GM19324 (cell line): ENCODE results near the gene KCNJ3.

ENCODE experiments used
- ATAC-seq: cut with Tn5 transposase; IDR thresholded peaks from one replicate; pipeline ENCODE4 v1.9.1; 2021; ENCODE audit warnings: mild to moderate bottlenecking, moderate library complexity; ENCODE audit not compliant: unreplicated experiment, low FRiP score

KCNJ3 gene, protein sequence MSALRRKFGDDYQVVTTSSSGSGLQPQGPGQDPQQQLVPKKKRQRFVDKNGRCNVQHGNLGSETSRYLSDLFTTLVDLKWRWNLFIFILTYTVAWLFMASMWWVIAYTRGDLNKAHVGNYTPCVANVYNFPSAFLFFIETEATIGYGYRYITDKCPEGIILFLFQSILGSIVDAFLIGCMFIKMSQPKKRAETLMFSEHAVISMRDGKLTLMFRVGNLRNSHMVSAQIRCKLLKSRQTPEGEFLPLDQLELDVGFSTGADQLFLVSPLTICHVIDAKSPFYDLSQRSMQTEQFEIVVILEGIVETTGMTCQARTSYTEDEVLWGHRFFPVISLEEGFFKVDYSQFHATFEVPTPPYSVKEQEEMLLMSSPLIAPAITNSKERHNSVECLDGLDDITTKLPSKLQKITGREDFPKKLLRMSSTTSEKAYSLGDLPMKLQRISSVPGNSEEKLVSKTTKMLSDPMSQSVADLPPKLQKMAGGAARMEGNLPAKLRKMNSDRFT

DNA sequence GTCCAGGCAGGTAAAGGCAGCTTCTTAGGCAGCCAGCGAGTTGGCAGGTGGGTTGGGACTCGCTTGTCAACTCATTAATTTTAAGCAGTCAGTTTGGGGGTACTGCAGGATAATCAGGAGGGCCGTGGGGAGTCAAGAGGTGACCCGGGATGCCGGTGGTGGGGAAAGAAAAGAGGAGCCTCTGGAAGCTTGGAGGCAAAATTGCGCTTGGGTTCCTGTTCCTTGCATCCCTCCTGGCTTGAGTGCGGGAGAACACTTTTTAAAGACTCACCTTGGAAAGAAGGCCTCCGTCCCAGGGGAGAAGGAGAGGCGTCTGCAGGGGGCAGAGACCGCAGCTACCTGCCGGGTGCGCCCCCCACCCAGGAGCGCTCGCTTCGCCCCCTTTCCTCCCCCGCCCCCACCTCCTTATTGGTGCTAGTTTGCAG is at the start of gene KCNJ3:
Gene KCNJ3 (plus strand): TSS at position 400 of the 425 bp plus-strand sequence. CDS start 81 bp downstream, outside the sequence.
- no peak for ATAC-seq

DNA sequence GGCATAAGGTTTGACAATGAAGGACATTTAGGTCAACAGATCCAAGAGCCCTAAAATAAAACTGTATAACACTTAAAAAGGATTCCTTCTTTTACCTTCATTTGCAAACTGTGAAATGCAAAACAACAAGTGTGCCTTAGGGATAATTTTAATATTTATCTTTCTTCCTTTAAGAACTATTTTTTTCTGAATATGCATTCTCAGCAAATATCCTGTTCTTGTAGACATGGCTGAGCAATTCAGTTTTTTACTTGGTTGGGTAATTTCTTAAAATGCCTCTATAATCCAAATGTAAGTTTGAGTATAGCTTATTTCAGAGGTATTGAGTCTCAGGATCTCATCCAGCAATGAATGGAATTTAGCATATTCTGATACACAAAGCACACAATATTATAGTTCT is 43.0 kb upstream of the KCNJ3 start:
- ATAC-seq, result no peak

DNA sequence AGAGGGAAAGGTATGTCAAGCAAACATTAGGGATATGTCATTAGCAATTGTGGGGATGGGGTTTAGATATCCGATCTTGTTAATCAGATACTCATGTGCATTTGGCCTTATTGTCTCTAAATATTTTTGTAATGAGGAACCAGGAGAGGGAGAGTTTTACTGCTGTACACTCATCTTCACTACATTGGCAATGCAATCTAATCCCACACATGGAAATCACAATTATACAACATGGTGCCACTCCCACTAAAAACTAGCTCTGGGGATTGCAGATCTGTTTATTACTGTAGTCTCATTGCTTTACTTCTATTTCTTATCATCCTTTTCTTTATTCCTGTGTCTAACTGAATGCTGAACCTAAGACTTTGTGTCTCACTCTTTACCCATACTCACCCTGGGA is 39.6 kb upstream of the KCNJ3 start:
- no peak for ATAC-seq

DNA sequence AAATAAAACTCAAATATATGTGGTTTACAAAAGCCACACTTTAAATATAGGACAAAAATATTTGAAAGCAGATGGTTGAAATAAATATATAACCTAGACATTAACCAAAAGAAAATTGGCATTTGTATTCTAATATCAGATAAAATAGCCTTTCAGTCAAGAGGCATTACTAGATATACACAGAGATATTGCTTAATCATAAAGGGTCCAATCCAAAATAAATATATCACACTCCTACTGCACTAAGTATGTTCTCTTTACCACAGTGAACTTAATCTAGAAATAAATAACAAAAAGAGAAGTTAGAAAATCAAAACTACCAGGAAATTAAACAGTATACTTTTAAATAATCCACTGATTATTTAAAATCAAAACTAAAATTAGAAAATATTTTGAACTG is 34.2 kb upstream of the KCNJ3 start:
- no peak for ATAC-seq

DNA sequence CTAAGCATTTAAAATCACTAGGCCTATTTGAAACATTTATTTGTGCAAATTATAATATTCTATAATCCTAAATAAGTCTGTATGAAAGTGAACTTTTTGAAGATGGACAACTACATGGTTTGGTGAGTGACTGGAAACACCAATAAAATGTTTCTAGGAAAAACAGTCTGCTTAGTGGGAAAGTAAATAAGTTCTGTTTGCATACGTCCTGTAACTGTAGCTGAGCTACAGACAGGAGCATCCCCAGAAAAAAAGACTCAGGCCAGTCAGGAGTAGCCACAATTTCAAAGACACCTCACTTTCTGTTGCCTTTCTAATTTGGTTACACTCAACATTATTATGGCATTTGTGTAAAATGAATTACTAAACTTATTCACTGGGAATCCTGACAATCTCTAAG is 28.4 kb upstream of the KCNJ3 start:
- ATAC-seq, result no peak

DNA sequence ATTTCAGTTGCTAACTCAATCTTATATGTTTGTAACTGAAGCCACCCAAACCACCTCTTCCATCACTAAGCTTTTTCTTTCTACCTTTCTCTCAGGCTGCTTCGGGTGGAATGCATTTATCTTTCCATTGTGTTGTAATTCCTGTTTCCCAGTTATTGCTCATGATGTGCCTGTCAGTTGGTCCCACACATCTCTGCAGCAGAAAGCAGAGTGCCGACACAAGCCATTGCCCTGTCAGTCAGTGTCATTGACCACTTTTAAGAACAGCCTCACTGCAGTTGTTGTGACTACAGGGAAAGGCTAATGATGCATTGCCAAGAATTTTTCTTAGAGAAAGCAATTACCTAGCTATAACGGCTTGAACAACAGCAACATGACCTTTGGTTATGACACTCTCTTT is 24.8 kb upstream of the KCNJ3 start:
- ATAC-seq, result no peak

DNA sequence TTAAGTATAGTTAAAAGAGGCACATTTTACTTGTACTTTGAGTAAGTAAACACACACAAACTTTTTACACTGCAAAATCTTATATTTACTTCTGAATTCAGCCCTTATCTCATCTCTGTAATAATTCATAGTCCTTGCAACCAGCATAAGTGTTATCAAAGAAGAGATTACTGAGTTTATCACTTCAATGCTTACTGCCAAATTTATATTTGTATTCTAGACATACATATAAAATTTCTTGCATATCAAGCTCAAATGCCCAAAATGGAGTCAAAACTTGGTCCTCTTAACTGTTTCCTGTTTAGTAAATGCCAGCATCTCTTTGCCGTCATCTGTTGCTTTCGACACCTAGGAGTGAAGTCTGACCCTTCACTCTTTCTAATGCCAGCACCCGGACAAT is 21.1 kb upstream of the KCNJ3 start:
- no peak for ATAC-seq

DNA sequence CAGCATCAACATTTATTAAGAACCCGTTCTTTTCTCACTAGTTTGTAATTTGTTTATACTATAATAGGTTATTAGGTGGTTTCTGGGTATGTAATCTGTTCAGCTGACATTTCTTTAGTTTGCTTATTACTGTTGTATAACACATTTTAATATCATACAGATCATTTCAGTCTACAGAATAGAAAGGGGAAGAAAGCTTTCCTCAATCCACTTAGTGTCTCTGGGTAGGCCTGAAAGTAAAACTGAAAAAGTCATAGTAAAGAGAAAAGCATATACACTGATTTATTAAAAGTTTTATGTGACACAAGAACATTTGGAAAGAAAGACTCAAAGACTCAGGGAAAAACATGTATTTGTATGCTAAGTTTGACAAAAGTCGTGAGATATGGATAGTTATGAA is 16.8 kb upstream of the KCNJ3 start:
- peak; percentile 46 for ATAC-seq

DNA sequence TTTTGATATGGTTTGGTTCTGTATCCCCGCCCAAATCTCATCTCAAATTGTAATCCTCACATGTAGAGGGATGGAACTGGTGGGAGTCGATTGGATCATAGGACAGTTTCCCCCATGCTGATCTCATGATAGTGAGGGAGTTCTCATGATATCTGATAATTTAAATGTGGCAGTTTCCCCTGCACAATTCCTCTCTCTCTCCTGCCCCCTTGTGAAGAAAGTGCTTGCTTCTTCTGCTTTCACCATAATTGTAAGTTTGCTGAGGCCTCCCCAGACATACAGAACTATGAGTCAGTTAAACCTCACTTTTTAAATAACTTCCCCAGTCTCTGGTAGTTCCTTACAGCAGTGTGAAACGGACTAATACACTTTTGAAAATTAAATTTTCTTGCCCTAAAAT is 12.3 kb upstream of the KCNJ3 start:
- no peak for ATAC-seq

DNA sequence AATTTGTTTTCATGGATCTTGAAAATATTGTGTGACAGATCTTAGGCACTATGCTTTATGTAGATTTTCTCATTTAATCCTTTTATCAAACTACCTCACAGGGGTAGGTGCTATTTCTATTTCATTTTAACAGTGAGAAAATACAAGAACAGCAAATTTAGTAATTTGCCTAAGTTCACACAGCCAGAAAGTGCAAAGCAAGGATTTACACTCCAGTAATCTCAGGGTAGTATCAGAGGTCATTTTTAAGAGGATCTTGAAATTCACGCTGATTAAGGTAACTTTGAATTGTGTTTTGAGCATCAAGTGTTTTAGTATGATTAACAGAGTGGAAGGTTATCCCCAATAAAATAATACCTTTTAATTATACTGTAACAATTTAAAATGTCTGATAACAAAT is 10.1 kb upstream of the KCNJ3 start:
- no peak for ATAC-seq

DNA sequence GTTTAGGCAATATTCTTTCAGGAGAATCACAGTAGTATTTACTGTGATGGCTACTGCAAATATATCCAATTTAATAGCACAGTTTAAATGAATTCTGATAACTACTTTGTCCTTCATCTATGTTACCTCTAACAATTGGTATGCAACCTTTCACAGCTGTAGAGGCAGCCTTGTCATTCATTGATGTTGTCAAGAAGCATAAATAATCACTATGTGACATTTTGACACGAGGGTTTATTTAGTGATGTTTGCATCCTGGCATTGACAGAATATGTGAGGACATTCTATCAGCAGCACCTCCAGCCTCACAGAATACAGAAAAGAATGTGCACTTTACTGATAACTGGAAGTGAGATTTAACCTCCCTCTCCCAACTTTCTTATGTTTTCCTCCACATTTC is 9.3 kb upstream of the KCNJ3 start:
- ATAC-seq, result no peak

DNA sequence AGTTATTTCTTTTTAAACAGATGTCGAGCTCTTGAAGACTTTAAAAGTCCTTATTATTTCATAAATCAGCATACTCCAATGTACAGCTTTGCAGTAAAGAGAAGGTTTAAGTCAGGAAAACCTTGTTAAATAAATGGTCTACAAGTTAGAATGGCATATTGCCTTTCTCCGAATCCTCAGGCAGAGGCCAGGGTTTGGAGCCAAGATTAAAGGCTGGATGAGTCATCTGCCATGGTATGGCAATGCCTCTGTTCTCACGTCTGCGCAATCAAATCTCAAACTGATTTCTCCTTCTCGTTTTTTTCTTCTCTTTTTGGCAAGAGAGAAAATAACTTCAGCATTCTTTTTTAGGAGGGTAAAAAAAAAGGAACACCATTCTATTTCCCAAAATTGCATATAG is 5.6 kb upstream of the KCNJ3 start:
- ATAC-seq, result no peak

DNA sequence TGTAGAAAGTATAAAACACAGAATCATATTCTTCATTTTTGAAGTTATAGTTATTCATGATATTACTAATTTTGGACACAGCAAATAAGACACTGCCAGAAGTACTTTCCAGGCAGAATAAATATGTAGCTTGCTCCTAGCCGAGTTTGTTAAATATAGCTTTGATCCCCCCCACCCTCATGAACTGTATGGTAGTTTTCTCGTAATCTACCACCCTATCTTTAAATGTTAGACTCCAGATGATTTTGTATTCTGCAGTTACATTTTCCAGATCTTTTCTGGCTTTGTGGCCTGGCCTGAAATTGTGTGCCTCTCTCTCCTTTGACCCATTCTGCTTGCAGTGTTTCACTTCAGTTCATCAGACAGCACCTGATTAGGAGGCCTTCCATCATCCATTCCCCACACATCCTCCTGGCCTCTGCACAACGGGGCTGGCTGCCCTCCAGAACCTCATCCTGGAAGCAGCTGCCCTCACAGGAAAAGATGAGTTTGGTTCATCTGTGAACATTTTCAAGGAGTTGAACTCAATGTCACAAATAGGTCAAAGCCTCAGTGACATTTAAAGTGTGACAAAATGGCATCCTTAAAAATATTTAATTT is 4.7 kb upstream of the KCNJ3 start:
- ATAC-seq, result no peak

DNA sequence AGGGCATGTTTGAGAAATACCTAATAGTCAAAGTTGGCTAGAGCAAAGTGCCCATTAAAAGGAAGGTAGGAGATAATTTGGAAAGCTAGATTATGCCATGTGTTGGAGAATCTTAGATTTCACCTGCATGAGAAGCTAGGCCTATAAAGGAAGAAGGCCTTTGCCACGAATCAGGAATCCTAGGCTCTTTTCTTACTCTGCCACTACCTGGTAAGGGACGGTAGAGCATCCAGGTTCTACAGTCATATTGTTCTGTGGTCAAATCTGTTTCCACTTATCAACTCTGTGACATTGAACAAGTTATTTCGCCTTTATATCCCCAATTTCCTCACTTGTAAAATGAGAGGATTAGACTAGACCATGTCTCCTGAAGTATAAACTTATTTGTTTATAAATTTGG is 3.6 kb upstream of the KCNJ3 start:
- no peak for ATAC-seq

DNA sequence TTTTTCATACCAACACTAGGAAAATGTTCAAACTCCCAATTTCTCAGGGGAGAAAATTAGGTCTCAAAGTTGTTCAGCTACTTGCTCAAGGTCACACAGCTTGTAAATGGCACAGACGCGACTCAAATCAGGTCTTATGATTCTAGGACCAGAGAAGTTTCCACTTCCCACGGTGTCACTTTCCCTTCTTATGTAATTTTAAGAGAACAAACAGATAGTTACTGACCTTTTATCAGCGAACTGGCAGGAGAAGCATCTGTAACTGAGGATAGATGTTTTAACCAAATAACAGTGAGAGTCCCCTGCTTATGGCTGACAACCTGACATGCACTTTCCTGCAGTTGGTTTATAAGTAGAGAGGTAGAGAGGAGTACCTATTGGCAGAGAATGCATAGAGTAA is 2.1 kb upstream of the KCNJ3 start:
- no peak for ATAC-seq

DNA sequence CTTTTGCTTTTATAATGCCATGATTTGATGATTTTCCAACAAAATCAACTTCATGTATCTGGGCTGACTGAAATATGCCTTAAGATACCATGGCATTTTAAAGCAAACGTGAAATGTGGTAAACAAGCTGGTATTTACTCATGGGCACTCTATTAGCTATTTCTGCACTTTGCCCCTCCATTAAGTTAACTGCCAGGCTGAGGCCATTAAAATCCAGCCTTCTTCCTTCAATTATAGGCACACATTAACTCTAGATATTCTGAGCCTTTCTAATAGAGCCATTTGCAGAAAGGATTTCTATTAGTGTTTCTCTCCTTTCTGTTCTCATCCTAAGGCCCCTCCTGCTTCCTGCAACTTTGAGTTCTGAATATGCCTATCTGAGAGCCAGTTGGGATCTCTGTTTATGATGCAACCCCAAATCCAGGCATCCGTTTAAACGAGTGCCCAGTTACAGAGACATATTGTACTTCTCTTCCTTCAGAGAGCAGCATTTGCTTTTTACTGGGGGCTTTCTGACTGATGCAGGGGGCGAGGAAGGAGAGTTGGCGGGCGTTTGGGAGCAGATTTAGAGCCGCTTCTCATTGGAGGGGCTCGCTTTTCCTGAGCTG is 1.6 kb upstream of the KCNJ3 start:
- ATAC-seq, result no peak

DNA sequence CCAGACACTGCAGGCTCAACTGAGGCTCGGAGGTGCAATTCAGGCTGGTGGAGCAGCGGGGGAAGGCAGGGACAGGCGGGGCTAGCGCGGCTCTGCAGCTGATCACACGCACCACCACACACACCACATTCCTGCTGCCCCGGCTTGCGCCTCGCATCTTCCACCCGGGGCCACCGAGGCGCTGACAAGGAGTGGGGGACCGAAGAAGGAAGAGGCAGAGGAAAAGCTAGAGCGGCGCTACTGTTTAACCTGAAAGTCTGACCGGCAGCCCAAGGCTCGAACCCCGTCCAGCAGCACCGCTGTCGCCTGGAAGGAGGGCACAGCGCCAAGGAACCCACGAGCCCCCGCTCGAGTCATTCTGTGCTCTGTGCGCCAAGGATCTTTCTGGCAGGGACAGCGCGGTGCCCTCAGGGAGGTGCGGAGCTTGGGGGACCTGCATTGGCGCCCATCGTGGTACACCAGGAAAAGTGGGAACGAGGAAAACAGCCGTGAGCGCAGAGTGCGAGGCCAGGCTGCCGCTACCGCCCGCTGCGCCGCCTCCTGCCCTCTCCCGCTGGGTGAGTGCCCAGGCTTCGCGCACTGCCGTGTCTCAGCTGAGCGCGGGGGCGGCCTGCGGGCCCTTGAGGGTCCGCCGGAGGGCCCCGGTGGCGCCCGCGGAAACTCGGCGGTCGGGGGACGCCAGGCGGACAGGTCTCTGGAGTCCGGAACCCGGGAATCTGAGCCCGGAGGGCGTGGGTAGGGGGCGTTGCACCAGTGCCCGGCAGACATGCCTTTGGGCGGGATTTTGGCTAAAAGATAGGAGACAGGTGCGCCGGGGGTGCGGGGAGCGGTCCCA is 860 bp upstream of the KCNJ3 start:
- ATAC-seq, result peak; percentile 55

DNA sequence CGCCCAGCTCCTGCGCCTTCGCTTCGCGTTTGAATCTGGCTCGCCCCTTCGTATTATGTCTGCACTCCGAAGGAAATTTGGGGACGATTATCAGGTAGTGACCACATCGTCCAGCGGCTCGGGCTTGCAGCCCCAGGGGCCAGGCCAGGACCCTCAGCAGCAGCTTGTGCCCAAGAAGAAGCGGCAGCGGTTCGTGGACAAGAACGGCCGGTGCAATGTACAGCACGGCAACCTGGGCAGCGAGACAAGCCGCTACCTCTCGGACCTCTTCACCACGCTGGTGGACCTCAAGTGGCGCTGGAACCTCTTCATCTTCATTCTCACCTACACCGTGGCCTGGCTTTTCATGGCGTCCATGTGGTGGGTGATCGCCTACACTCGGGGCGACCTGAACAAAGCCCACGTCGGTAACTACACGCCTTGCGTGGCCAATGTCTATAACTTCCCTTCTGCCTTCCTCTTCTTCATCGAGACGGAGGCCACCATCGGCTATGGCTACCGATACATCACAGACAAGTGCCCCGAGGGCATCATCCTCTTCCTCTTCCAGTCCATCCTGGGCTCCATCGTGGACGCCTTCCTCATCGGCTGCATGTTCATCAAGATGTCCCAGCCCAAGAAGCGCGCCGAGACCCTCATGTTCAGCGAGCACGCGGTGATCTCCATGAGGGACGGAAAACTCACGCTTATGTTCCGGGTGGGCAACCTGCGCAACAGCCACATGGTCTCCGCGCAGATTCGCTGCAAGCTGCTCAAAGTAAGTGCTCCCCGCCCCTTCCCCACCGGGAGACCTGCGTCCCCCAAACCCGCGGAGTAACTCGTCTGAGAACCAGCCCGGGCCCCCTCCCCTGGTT is 453 bp downstream of the KCNJ3 start:
- ATAC-seq, result no peak

DNA sequence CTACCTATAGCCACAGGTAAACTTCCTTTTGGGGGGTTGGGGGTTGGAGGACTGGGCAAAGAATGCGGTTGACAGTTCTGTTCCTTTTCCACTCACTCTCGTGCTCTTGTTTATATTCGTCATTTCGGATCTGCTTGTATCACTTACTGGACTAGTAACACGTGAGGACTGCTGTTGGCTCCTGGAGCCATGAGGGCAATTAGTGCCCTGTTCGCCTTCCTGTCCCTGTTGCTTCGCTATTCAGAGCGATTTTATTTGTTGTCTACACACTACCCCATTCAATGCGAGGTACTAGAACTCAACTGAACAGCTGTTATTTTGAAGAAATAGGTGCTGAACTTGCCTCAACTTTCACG is 1.1 kb downstream of the KCNJ3 start:
- no peak for ATAC-seq

DNA sequence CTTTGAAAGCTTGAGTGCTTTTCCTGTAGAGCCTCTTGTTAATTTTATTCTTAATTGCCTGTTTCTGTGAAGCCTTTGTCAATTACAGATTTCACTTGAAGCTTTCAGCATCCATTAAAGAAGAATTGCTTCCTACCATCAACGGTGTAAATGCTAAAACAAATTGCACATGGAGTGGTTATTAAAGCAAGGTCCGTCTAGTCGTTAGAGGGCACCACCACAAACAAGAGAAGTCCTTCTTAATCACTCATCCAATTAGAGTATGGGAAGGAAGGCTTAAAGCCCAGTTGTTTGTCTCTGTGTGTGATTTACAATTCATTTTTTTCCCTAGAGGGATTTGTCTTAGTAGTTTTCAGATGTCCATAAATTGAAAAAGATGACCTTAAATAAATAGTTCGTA is 1.6 kb downstream of the KCNJ3 start:
- ATAC-seq, result no peak
